ENCODE results near the gene FOS. TPM values are rescaled to one million over a fixed set of nuclear protein-coding genes. Genes with fewer than 3 reads are reported as not detected.

Gene FOS
- total and polyA plus RNA-seq, 2 of the 13 experiments (the other 11 are each of a cell fraction or from before 2014, with no cell fraction given): 15.9 to 24.2 TPM

DNA sequence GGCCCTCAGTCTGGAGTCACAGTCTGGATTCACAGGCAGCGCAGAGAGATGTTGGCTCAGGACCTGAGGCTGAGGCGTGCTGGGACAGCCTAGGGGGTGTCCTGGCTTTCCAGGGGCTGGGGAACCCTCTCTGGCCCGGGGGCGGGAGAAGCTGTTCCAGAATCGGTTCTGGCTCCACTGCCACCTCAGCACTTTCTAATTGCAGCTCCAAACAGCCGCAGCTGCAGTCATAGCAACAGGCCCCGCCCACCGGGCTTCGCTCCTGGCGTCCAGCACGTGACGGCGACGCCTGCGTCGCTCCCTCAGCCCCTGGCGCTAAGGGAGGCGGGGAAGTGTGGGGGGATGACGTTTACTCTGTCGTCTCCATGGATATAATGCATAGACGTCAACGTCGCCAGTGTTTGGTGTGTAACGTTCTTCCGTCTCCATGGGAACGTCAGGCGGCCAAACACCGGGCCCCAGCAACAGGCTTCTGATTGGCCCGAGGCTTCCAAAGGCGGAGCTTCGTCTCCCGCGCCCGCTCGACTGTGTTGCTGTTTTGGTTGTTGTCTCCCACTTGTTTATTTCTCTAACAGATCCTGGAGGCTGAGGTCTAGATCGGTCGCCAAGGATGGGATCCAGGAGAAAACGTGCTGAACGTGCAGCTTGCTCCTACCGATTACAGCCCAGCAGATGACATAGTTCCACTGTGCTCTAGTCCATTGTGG lies 19.7 kb upstream of the FOS start:
- H3K4me1 ChIP-seq (ENCODE audit: insufficient read depth, low read length): peaks cover 48% of the 10 kb centered on the region
- intact Hi-C loops (cut with micrococcal nuclease; ENCODE audit: unreplicated experiment) (loop anchor here (2.0 to 5.0 kb wide), 3 partner anchors 18 to 82 kb away; partner anchors contain the start of gene TMED10), in situ Hi-C loops (cut with HindIII; ENCODE audit: extremely low pct_ligation_motif_present, low pct_unique_long_range_greater_than_20kb) (no loop called here)
- POLR2A ChIA-PET: interaction anchor here (0.9 to 1.3 kb wide), 6 partner anchors 8 to 132 kb away, joined by 3 to 7 read pairs (median 4); partner anchors contain the start of gene NEK9
- peak overlapping the region; percentile 80 for H3K27ac ChIP-seq (ENCODE audit: extremely low read length, insufficient read depth, low read length)
- H3K27me3 ChIP-seq (ENCODE audit: control insufficient read depth in 1 of 2, insufficient read depth in 2 of 2, low read length in 2 of 2): peaks cover 0 to 19% of the 10 kb centered on the region in 2 experiments; a peak in 3 of 5 replicates
- peak overlapping the region; percentile 51 to 76 (median 62) for H3K4me3 ChIP-seq (replicated peaks in 1 of 3; ENCODE audit: insufficient read depth in 1 of 3, low read depth in 2 of 3, low read length in 3 of 3)
- FAIRE-seq: peak; percentile 91
- 2% methylated on average over 20 of the region's 40 CpGs for WGBS (ENCODE audit: low lambda C conversion rate)
- H3K4me2 ChIP-seq (ENCODE audit: low read depth, low read length): peak overlapping the region; percentile 100
- CTCF ChIA-PET (ENCODE audit: low intra/inter-chr PET ratio, low total read pairs): no interaction called here
- DNase-seq (ENCODE audit: low spot score): peak; percentile 96
- ATAC-seq: peak; percentile 90
- no peaks in the 10 kb centered on the region for H4K20me1 ChIP-seq (ENCODE audit: insufficient read depth, low read length)
- BruUV-seq (replicated peaks): no TSS peak
- H3K79me2 ChIP-seq (ENCODE audit: insufficient read depth, low read length): no peaks in the 10 kb centered on the region
- no peaks in the 10 kb centered on the region for H3K36me3 ChIP-seq (replicated peaks in 1 of 2; ENCODE audit: control insufficient read depth in 1 of 2, insufficient read depth in 2 of 2, low read length in 2 of 2)
- peak overlapping the region; percentile 98 for H3K9ac ChIP-seq (ENCODE audit: insufficient read depth, low read depth, low read length)
- peak overlapping the region; percentile 51 for H2AFZ ChIP-seq (ENCODE audit: low read length)
- H3K9me3 ChIP-seq (ENCODE audit: low read length): no peaks in the 10 kb centered on the region
- TF ChIP-seq MAFK (conservative IDR thresholded peaks at IDR 0.05 in 1 of 2, IDR thresholded peaks at IDR 0.05 in 1 of 2; ENCODE audit: low read length in 2 of 2) (peak; percentile 98 to 99), PAF1 (CRISPR knock-in tag; IDR thresholded peaks at IDR 0.05) (no peak), POLR2A (IDR thresholded peaks at IDR 0.05; ENCODE audit: insufficient read depth in 1 of 2, low read depth in 2 of 2, low read length in 2 of 2) (peak in 1 of 2 experiments; percentile 82; a peak in 2 of 4 replicates), SNAPC2 (CRISPR knock-in tag; IDR thresholded peaks at IDR 0.05) (no peak), NRL (CRISPR knock-in tag; IDR thresholded peaks at IDR 0.05; ENCODE audit: borderline replicate concordance) (peak; percentile 67; the same call in 1 of the 2 replicates), ZNF839 (CRISPR knock-in tag; IDR thresholded peaks at IDR 0.05; ENCODE audit: borderline replicate concordance) (no peak; the same call in 1 of the 2 replicates), KMT2A (CRISPR knock-in tag; IDR thresholded peaks at IDR 0.05) (no peak), NONO (IDR thresholded peaks at IDR 0.05) (no peak), NONO (CRISPR knock-in tag; conservative IDR thresholded peaks at IDR 0.05) (peak; percentile 73; the same call in 1 of the 2 replicates), PHB2 (IDR thresholded peaks at IDR 0.05; ENCODE audit: partially characterized antibody) (no peak), ZNF891 (CRISPR knock-in tag; IDR thresholded peaks at IDR 0.05) (peak; percentile 81; the same call in 1 of the 2 replicates)
- TF ChIP-seq, protein P1, sequence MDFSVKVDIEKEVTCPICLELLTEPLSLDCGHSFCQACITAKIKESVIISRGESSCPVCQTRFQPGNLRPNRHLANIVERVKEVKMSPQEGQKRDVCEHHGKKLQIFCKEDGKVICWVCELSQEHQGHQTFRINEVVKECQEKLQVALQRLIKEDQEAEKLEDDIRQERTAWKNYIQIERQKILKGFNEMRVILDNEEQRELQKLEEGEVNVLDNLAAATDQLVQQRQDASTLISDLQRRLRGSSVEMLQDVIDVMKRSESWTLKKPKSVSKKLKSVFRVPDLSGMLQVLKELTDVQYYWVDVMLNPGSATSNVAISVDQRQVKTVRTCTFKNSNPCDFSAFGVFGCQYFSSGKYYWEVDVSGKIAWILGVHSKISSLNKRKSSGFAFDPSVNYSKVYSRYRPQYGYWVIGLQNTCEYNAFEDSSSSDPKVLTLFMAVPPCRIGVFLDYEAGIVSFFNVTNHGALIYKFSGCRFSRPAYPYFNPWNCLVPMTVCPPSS (IDR thresholded peaks at IDR 0.05): no peak
- TF ChIP-seq, protein P2, sequence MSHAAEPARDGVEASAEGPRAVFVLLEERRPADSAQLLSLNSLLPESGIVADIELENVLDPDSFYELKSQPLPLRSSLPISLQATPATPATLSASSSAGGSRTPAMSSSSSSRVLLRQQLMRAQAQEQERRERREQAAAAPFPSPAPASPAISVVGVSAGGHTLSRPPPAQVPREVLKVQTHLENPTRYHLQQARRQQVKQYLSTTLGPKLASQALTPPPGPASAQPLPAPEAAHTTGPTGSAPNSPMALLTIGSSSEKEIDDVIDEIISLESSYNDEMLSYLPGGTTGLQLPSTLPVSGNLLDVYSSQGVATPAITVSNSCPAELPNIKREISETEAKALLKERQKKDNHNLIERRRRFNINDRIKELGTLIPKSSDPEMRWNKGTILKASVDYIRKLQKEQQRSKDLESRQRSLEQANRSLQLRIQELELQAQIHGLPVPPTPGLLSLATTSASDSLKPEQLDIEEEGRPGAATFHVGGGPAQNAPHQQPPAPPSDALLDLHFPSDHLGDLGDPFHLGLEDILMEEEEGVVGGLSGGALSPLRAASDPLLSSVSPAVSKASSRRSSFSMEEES (CRISPR knock-in tag; IDR thresholded peaks at IDR 0.05): peak; percentile 75; the same call in 1 of the 2 replicates
- TF ChIP-seq, protein P3, sequence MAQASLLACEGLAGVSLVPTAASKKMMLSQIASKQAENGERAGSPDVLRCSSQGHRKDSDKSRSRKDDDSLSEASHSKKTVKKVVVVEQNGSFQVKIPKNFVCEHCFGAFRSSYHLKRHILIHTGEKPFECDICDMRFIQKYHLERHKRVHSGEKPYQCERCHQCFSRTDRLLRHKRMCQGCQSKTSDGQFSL (CRISPR knock-in tag; IDR thresholded peaks at IDR 0.05): no peak
- TF ChIP-seq, protein P4, sequence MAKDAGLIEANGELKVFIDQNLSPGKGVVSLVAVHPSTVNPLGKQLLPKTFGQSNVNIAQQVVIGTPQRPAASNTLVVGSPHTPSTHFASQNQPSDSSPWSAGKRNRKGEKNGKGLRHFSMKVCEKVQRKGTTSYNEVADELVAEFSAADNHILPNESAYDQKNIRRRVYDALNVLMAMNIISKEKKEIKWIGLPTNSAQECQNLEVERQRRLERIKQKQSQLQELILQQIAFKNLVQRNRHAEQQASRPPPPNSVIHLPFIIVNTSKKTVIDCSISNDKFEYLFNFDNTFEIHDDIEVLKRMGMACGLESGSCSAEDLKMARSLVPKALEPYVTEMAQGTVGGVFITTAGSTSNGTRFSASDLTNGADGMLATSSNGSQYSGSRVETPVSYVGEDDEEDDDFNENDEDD (CRISPR knock-in tag; IDR thresholded peaks at IDR 0.05; ENCODE audit: borderline replicate concordance): peak; percentile 90; the same call in 1 of the 2 replicates
- TF ChIP-seq, protein P5, sequence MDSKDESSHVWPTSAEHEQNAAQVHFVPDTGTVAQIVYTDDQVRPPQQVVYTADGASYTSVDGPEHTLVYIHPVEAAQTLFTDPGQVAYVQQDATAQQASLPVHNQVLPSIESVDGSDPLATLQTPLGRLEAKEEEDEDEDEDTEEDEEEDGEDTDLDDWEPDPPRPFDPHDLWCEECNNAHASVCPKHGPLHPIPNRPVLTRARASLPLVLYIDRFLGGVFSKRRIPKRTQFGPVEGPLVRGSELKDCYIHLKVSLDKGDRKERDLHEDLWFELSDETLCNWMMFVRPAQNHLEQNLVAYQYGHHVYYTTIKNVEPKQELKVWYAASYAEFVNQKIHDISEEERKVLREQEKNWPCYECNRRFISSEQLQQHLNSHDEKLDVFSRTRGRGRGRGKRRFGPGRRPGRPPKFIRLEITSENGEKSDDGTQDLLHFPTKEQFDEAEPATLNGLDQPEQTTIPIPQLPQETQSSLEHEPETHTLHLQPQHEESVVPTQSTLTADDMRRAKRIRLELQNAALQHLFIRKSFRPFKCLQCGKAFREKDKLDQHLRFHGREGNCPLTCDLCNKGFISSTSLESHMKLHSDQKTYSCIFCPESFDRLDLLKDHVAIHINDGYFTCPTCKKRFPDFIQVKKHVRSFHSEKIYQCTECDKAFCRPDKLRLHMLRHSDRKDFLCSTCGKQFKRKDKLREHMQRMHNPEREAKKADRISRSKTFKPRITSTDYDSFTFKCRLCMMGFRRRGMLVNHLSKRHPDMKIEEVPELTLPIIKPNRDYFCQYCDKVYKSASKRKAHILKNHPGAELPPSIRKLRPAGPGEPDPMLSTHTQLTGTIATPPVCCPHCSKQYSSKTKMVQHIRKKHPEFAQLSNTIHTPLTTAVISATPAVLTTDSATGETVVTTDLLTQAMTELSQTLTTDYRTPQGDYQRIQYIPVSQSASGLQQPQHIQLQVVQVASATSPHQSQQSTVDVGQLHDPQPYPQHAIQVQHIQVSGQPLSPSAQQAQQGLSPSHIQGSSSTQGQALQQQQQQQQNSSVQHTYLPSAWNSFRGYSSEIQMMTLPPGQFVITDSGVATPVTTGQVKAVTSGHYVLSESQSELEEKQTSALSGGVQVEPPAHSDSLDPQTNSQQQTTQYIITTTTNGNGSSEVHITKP (CRISPR knock-in tag; IDR thresholded peaks at IDR 0.05; ENCODE audit: low read depth): peak; percentile 58; the same call in 1 of the 2 replicates
